ENCODE results near the gene GRIK2. TPM values are rescaled to one million over a fixed set of nuclear protein-coding genes. Genes with fewer than 3 reads are reported as not detected.

Gene GRIK2
- total and polyA plus RNA-seq, 2 of the 4 experiments (the other 2 are of a cell fraction): 8.2 to 15.2 TPM

GRCh38 chr6:102075539-102075938 is 682.0 kb downstream of the GRIK2 start:
- no peak overlapping the region for H4K91ac ChIP-seq (ENCODE audit: insufficient read depth, low read depth, low read length)
- intact Hi-C loops (cut with micrococcal nuclease): no loop called here
- no CpG with 5 or more reads among the region's 2 CpGs for WGBS, 2 experiments (ENCODE audit: extremely low coverage in 2 of 2, insufficient read length in 1 of 2)

More at GRCh38 chr6:102075539-102075938, 682.0 kb downstream of the GRIK2 start:
- TF ChIP-seq NFE2L2 (IDR thresholded peaks at IDR 0.05; ENCODE audit: low read depth, low read length): no peak
- no peak for TF ChIP-seq ELK1 (IDR thresholded peaks at IDR 0.05; ENCODE audit: borderline replicate concordance, low read depth, low read length)
- TF ChIP-seq MAFK (IDR thresholded peaks at IDR 0.05; ENCODE audit: low read depth, low read length): no peak
- TF ChIP-seq POLR2A (IDR thresholded peaks at IDR 0.05; ENCODE audit: low read depth, low read length): no peak
- no peak for TF ChIP-seq MAZ (IDR thresholded peaks at IDR 0.05; ENCODE audit: borderline replicate concordance, low read depth, low read length)
- TF ChIP-seq CHD1 (IDR thresholded peaks at IDR 0.05; ENCODE audit: low read depth, low read length): no peak
- TF ChIP-seq FOS (IDR thresholded peaks at IDR 0.05; ENCODE audit: low read depth, low read length): no peak
- no peak for TF ChIP-seq RCOR1 (IDR thresholded peaks at IDR 0.05; ENCODE audit: insufficient replicate concordance, low read length)
- TF ChIP-seq USF2 (IDR thresholded peaks at IDR 0.05; ENCODE audit: low read depth, low read length): no peak
- TF ChIP-seq BHLHE40 (IDR thresholded peaks at IDR 0.05; ENCODE audit: low read depth, low read length): no peak
- no peak for TF ChIP-seq CEBPB (IDR thresholded peaks at IDR 0.05; ENCODE audit: low read depth, low read length)
- no peak for TF ChIP-seq CTCF (conservative IDR thresholded peaks at IDR 0.05; ENCODE audit: low read depth, low read length)
- no peak for TF ChIP-seq RFX5 (IDR thresholded peaks at IDR 0.05; ENCODE audit: low read depth, low read length)
- no peak for TF ChIP-seq SMC3 (IDR thresholded peaks at IDR 0.05; ENCODE audit: low read depth, low read length)
- TF ChIP-seq MXI1 (IDR thresholded peaks at IDR 0.05; ENCODE audit: borderline replicate concordance, low read depth, low read length): no peak
- TF ChIP-seq RAD21 (IDR thresholded peaks at IDR 0.05; ENCODE audit: low read length): no peak
- in situ Hi-C loops (cut with MboI; ENCODE audit: low sequenced_read_pairs) (no loop called here), dilution Hi-C loops (cut with HindIII; ENCODE audit: low sequenced_read_pairs, unreplicated experiment) (no loop called here)
- Histone ChIP-seq H3K27me3 (ENCODE audit: control insufficient read depth, insufficient read depth, low read length) (no peaks in the 10 kb centered on the region), H3K79me1 (ENCODE audit: low read depth in 1 of 2, low read length in 2 of 2) (no peaks in the 10 kb centered on the region), H3K4ac (ENCODE audit: low read depth, low read length) (no peak overlapping the region), H2BK15ac (ENCODE audit: low read depth, low read length) (no peak overlapping the region), H3K4me2 (ENCODE audit: low read depth, low read length) (no peak overlapping the region), H3K9ac (ENCODE audit: low read depth, low read length) (no peak overlapping the region), H2AK9ac (replicated peaks; ENCODE audit: low read depth, low read length, poor library complexity) (no peak overlapping the region), H2AFZ (replicated peaks; ENCODE audit: low read length, poor library complexity) (no peak overlapping the region), H3K23ac (ENCODE audit: low read depth, low read length) (no peak overlapping the region), H3K27ac (ENCODE audit: insufficient read depth, low read length) (no peak overlapping the region), H3K36me3 (ENCODE audit: control insufficient read depth, insufficient read depth, low read length) (no peaks in the 10 kb centered on the region), H3K56ac (ENCODE audit: extremely low read depth, insufficient read depth, low read length) (no peak overlapping the region), H3K9me1 (ENCODE audit: insufficient read depth, low read length) (no peaks in the 10 kb centered on the region), H2AK5ac (ENCODE audit: low read depth, low read length) (no peak overlapping the region), H3K4me1 (ENCODE audit: control insufficient read depth, insufficient read depth, low read length) (no peaks in the 10 kb centered on the region), H2BK20ac (ENCODE audit: low read depth, low read length) (no peak overlapping the region), H3K9me3 (ENCODE audit: control insufficient read depth, insufficient read depth, low read length) (no peaks in the 10 kb centered on the region), H3K18ac (ENCODE audit: low read depth, low read length) (no peak overlapping the region), H2BK5ac (ENCODE audit: low read depth, low read length, poor library complexity, severe bottlenecking) (no peak overlapping the region), H4K5ac (ENCODE audit: low read depth, low read length) (no peak overlapping the region), H4K8ac (ENCODE audit: low read depth in 2 of 2, low read length in 2 of 2) (no peak overlapping the region), H4K20me1 (ENCODE audit: insufficient read depth, low read length) (no peaks in the 10 kb centered on the region), H3K14ac (replicated peaks; ENCODE audit: low read depth, low read length) (no peak overlapping the region), H3K4me3 (ENCODE audit: insufficient read depth, low read depth, low read length) (no peak overlapping the region), H2BK120ac (ENCODE audit: low read depth, low read length) (no peak overlapping the region)
- ChIA-PET CTCF (no interaction called here), POLR2A (ENCODE audit: unreplicated experiment) (no interaction called here)
- no TSS peak for BruUV-seq (replicated peaks)
- DNase-seq (peak; percentile 19), ATAC-seq (ENCODE audit: low read depth) (no peak)

All from IMR-90 (cell line).